ENCODE measurements around the gene SORCS2. TPM values are rescaled to one million over a fixed set of nuclear protein-coding genes. Genes with fewer than 3 reads are reported as not detected.

SORCS2 gene
- total and polyA plus RNA-seq, 2 of the 4 experiments (the other 2 are of a cell fraction) = 0.36 to 0.62 TPM

- Histone ChIP-seq H3K4me3 (ENCODE audit: insufficient read depth, low read depth, low read length) (no peak overlapping the region), H2AK9ac (replicated peaks; ENCODE audit: low read depth, low read length, poor library complexity) (no peak overlapping the region), H3K23ac (ENCODE audit: low read depth, low read length) (no peak overlapping the region), H3K9me1 (ENCODE audit: insufficient read depth, low read length) (peaks cover 10% of the 10 kb centered on the region; the same call in 1 of the 2 replicates), H3K27ac (ENCODE audit: insufficient read depth, low read length) (no peak overlapping the region), H4K20me1 (ENCODE audit: insufficient read depth, low read length) (peaks cover 62% of the 10 kb centered on the region), H3K4me1 (ENCODE audit: control insufficient read depth, insufficient read depth, low read length) (peaks cover 4% of the 10 kb centered on the region), H4K91ac (ENCODE audit: insufficient read depth, low read depth, low read length) (no peak overlapping the region), H2BK15ac (ENCODE audit: low read depth, low read length) (no peak overlapping the region), H3K4me2 (ENCODE audit: low read depth, low read length) (no peak overlapping the region), H3K4ac (ENCODE audit: low read depth, low read length) (no peak overlapping the region), H2AFZ (replicated peaks; ENCODE audit: low read length, poor library complexity) (no peak overlapping the region), H3K27me3 (ENCODE audit: control insufficient read depth, insufficient read depth, low read length) (no peaks in the 10 kb centered on the region), H3K18ac (ENCODE audit: low read depth, low read length) (no peak overlapping the region), H3K36me3 (ENCODE audit: control insufficient read depth, insufficient read depth, low read length) (peaks cover 94% of the 10 kb centered on the region), H3K14ac (replicated peaks; ENCODE audit: low read depth, low read length) (no peak overlapping the region), H3K79me1 (ENCODE audit: low read depth in 1 of 2, low read length in 2 of 2) (peaks cover 24 to 85% of the 10 kb centered on the region in 2 experiments), H4K8ac (ENCODE audit: low read depth in 2 of 2, low read length in 2 of 2) (no peak overlapping the region), H3K56ac (ENCODE audit: extremely low read depth, insufficient read depth, low read length) (no peak overlapping the region), H2AK5ac (ENCODE audit: low read depth, low read length) (no peak overlapping the region), H3K9me3 (ENCODE audit: control insufficient read depth, insufficient read depth, low read length) (no peaks in the 10 kb centered on the region), H4K5ac (ENCODE audit: low read depth, low read length) (no peak overlapping the region), H2BK120ac (ENCODE audit: low read depth, low read length) (no peak overlapping the region), H2BK5ac (ENCODE audit: low read depth, low read length, poor library complexity, severe bottlenecking) (no peak overlapping the region), H3K9ac (ENCODE audit: low read depth, low read length) (no peak overlapping the region), H2BK20ac (ENCODE audit: low read depth, low read length) (no peak overlapping the region)
- POLR2A ChIA-PET (ENCODE audit: unreplicated experiment) = no interaction called here
- CTCF ChIA-PET = interaction anchor here (0.7 to 2.2 kb wide), 2 partner anchors 36 to 220 kb away, joined by 3 to 5 read pairs; no protein-coding TSS in a partner anchor
- intact Hi-C loops (cut with micrococcal nuclease) = no loop called here
- BruUV-seq (replicated peaks) = no TSS peak
- in situ Hi-C loops (cut with MboI; ENCODE audit: low sequenced_read_pairs) = loop anchor here (10.0 kb wide), 1 partner anchor 216 kb away; no protein-coding TSS in a partner anchor
- TF ChIP-seq CEBPB (IDR thresholded peaks at IDR 0.05; ENCODE audit: low read depth, low read length) (no peak), SMC3 (IDR thresholded peaks at IDR 0.05; ENCODE audit: low read depth, low read length) (no peak), NFE2L2 (IDR thresholded peaks at IDR 0.05; ENCODE audit: low read depth, low read length) (no peak), FOS (IDR thresholded peaks at IDR 0.05; ENCODE audit: low read depth, low read length) (no peak), ELK1 (IDR thresholded peaks at IDR 0.05; ENCODE audit: borderline replicate concordance, low read depth, low read length) (no peak), CTCF (conservative IDR thresholded peaks at IDR 0.05; ENCODE audit: low read depth, low read length) (no peak), MXI1 (IDR thresholded peaks at IDR 0.05; ENCODE audit: borderline replicate concordance, low read depth, low read length) (no peak)
- DNase-seq (no peak), ATAC-seq (ENCODE audit: low read depth) (no peak)
- WGBS, 2 experiments (ENCODE audit: extremely low coverage in 2 of 2, insufficient read length in 1 of 2) = 99% methylated on average over 14 of the region's 16 CpGs; no CpG with 5 or more reads in 1 of the 2 experiments
- dilution Hi-C loops (cut with HindIII; ENCODE audit: low sequenced_read_pairs, unreplicated experiment) = no loop called here
These were observed 576.4 kb downstream of the SORCS2 start for GRCh38 chr4:7768736-7769135.
